OCI-LY3 (cell line): ENCODE measurements around the gene PLCXD1.

ENCODE experiments used
- CTCF ChIP-seq: fragments of 200-600, 300-600 bp; sonication (generic); IDR thresholded peaks from 2 replicates; pipeline ENCODE4 v1.5.1; 2014; ENCODE audit warnings: antibody characterized with exemption, low read length, low read depth
- EZH2phosphoT487 ChIP-seq: fragments of 200-600 bp; shearing (Covaris generic); IDR thresholded peaks from 2 replicates; pipeline ENCODE4 v1.6.1; 2018; ENCODE audit warnings: antibody characterized with exemption, mixed run types, low read depth

GRCh38 chrX:253451-254297 lies 27.5 kb upstream of the PLCXD1 start:
- TF ChIP-seq CTCF = no peak
- TF ChIP-seq EZH2phosphoT487 = no peak
